ENCODE measurements around the gene SMC3.
"Not testable (repeated sequence)": the region's sequence is repeated elsewhere in the genome, so short reads cannot be mapped to it uniquely, and the experiment has no call there.

The SMC3 gene

GRCh38 chr10:110529596-110530011 is 37.9 kb upstream of the SMC3 start:
- H3K36me3 ChIP-seq: no peaks in the 10 kb centered on the region
- no peaks in the 10 kb centered on the region for H3K9me3 ChIP-seq
- H3K27me3 ChIP-seq: peaks cover 6% of the 10 kb centered on the region; the same call in 1 of the 2 replicates
- no peak overlapping the region for H3K27ac ChIP-seq
- no peak for TF ChIP-seq Cebpa-rat (IDR thresholded peaks at IDR 0.05)
- no peaks in the 10 kb centered on the region for H4K20me1 ChIP-seq
- no peak overlapping the region for H3K9ac ChIP-seq
- peaks cover 65% of the 10 kb centered on the region for H3K4me1 ChIP-seq
- peak overlapping the region; percentile 60 for H3K4me2 ChIP-seq
- H3K4me3 ChIP-seq: no peak overlapping the region

- Histone ChIP-seq H3K36me3 (no peaks in the 10 kb centered on the region), H3K9me3 (no peaks in the 10 kb centered on the region), H3K27me3 (peaks cover 6% of the 10 kb centered on the region; the same call in 1 of the 2 replicates), H3K4me3 (no peak overlapping the region), H4K20me1 (no peaks in the 10 kb centered on the region; the same call in 1 of the 2 replicates), H3K9ac (no peak overlapping the region), H3K4me2 (peak overlapping the region; percentile 43), H3K27ac (no peak overlapping the region), H3K4me1 (peaks cover 72% of the 10 kb centered on the region)
- no peak for TF ChIP-seq Cebpa-rat (IDR thresholded peaks at IDR 0.05)
Observed at GRCh38 chr10:110530131-110530831, 37.2 kb upstream of the SMC3 start.

DNA sequence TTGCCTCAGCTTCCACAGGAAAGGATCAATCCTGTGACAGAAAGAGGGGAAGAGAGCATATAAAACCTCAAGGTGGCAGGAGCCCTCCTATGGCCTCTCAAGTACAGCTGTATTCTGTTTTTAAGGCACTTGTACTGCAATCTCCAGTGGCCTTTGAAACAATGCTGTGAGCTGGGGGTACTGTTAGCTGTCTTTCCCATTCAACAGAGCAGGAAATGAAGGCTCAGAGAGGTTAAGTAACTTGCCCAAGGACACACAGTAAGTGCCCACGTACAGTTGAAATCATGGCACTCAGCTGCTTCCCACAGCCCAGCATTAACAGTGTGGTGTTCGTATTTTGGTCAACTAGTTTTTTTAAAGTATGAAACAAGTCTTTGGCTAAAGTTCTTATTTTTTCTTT is 35.8 kb upstream of the SMC3 start:
- no peak overlapping the region for H3K27ac ChIP-seq
- no peak for TF ChIP-seq Cebpa-rat (IDR thresholded peaks at IDR 0.05)

DNA sequence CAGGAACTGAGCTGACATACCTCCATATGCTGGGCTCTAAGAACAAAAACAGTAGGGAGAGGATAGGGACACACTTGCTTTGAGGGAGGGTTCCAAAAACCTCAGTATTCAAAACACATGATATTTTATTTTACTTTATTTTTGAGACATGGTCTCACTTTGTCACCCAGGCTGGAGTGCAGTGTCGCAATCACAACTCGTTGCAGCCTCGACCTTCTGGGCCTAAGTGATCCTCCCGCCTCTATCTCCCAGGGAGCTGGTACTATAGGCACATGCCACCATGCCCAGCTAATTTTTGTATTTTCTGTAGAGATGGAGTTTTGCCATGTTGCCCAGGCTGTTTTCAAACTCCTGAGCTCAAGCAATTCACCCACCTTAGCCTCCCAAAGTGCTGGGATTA is 34.9 kb upstream of the SMC3 start:
- H4K20me1 ChIP-seq, H3K27me3 ChIP-seq, H3K9me3 ChIP-seq, H3K36me3 ChIP-seq, H3K9ac ChIP-seq, H3K27ac ChIP-seq, H3K4me3 ChIP-seq: not testable (repeated sequence)
- H3K4me2 ChIP-seq: peak overlapping the region; percentile 84
- peaks cover 88% of the 10 kb centered on the region for H3K4me1 ChIP-seq
- peak; percentile 62; the same call in 1 of the 2 replicates for TF ChIP-seq Cebpa-rat (IDR thresholded peaks at IDR 0.05)

More for the DNA sequence above, 35.8 kb upstream of the SMC3 start:
- Histone ChIP-seq H3K4me1 (peaks cover 81% of the 10 kb centered on the region), H3K9ac (no peak overlapping the region), H3K4me3 (no peak overlapping the region), H4K20me1 (no peaks in the 10 kb centered on the region; the same call in 1 of the 2 replicates), H3K4me2 (no peak overlapping the region), H3K27me3 (peaks cover 6% of the 10 kb centered on the region; the same call in 1 of the 2 replicates), H3K36me3 (no peaks in the 10 kb centered on the region), H3K9me3 (no peaks in the 10 kb centered on the region)

- Histone ChIP-seq H3K27me3 (peaks cover 6% of the 10 kb centered on the region; the same call in 1 of the 2 replicates), H3K4me3 (no peak overlapping the region), H3K27ac (no peak overlapping the region), H3K9me3 (no peaks in the 10 kb centered on the region), H3K4me1 (peaks cover 84% of the 10 kb centered on the region), H3K4me2 (peak overlapping the region; percentile 84), H3K9ac (no peak overlapping the region), H4K20me1 (no peaks in the 10 kb centered on the region; the same call in 1 of the 2 replicates), H3K36me3 (no peaks in the 10 kb centered on the region)
- no peak for TF ChIP-seq Cebpa-rat (IDR thresholded peaks at IDR 0.05)
Observed at GRCh38 chr10:110533149-110533548, 34.3 kb upstream of the SMC3 start.

- Histone ChIP-seq H3K4me3 (no peak overlapping the region), H3K9ac (no peak overlapping the region), H3K27ac (no peak overlapping the region), H3K27me3 (peaks cover 6% of the 10 kb centered on the region; the same call in 1 of the 2 replicates), H3K4me1 (peaks cover 70% of the 10 kb centered on the region), H3K9me3 (no peaks in the 10 kb centered on the region), H3K36me3 (no peaks in the 10 kb centered on the region), H4K20me1 (no peaks in the 10 kb centered on the region; the same call in 1 of the 2 replicates), H3K4me2 (peak overlapping the region; percentile 84)
- no peak for TF ChIP-seq Cebpa-rat (IDR thresholded peaks at IDR 0.05)
Observed at GRCh38 chr10:110534571-110534970, 32.9 kb upstream of the SMC3 start.

- Histone ChIP-seq H3K27me3 (no peaks in the 10 kb centered on the region), H3K4me3 (no peak overlapping the region), H3K9ac (no peak overlapping the region), H3K9me3 (no peaks in the 10 kb centered on the region), H4K20me1 (no peaks in the 10 kb centered on the region; the same call in 1 of the 2 replicates), H3K27ac (no peak overlapping the region), H3K4me1 (peaks cover 63% of the 10 kb centered on the region), H3K36me3 (no peaks in the 10 kb centered on the region), H3K4me2 (peak overlapping the region; percentile 84)
- no peak for TF ChIP-seq Cebpa-rat (IDR thresholded peaks at IDR 0.05)
Observed at GRCh38 chr10:110535958-110536891, 31.3 kb upstream of the SMC3 start.

- Histone ChIP-seq H3K4me1 (peaks cover 37% of the 10 kb centered on the region), H3K9me3 (no peaks in the 10 kb centered on the region)
Observed at GRCh38 chr10:110539091-110539490, 28.4 kb upstream of the SMC3 start.

GRCh38 chr10:110540031-110540430 is 27.5 kb upstream of the SMC3 start:
- Histone ChIP-seq H3K36me3 (no peaks in the 10 kb centered on the region), H3K9ac (no peak overlapping the region), H3K27me3 (no peaks in the 10 kb centered on the region), H3K4me2 (no peak overlapping the region), H3K27ac (no peak overlapping the region), H3K9me3 (no peaks in the 10 kb centered on the region), H3K4me3 (no peak overlapping the region), H3K4me1 (peaks cover 27% of the 10 kb centered on the region), H4K20me1 (no peaks in the 10 kb centered on the region; the same call in 1 of the 2 replicates)
- TF ChIP-seq Cebpa-rat (IDR thresholded peaks at IDR 0.05): no peak

More at GRCh38 chr10:110539091-110539490, 28.4 kb upstream of the SMC3 start:
- Histone ChIP-seq H3K9ac (no peak overlapping the region), H4K20me1 (no peaks in the 10 kb centered on the region; the same call in 1 of the 2 replicates), H3K27ac (no peak overlapping the region), H3K4me2 (no peak overlapping the region), H3K27me3 (no peaks in the 10 kb centered on the region), H3K4me3 (no peak overlapping the region), H3K36me3 (no peaks in the 10 kb centered on the region)
- no peak for TF ChIP-seq Cebpa-rat (IDR thresholded peaks at IDR 0.05)
